Measurements from ENCODE around the gene GOSR2.

- TF ChIP-seq POLR2A (IDR thresholded peaks at IDR 0.05) (no peak), CTCF (IDR thresholded peaks at IDR 0.05) (no peak)
These were observed 32.3 kb upstream of the GOSR2 start for GRCh38 chr17:46890638-46891037.
